BLaER1 (cell line): Measurements from ENCODE around the gene DHRS13.

ENCODE experiments used
- H3K27ac ChIP-seq: shearing (Covaris generic); formaldehyde crosslinking; 2 replicates; pipeline ENCODE4 v1.8.1; 2022
- H3K27me3 ChIP-seq: shearing (Covaris generic); formaldehyde crosslinking; 2 replicates; pipeline ENCODE4 v1.8.1; 2022
- H3K36me3 ChIP-seq: shearing (Covaris generic); formaldehyde crosslinking; 2 replicates; pipeline ENCODE4 v1.8.1; 2022
- H3K4me1 ChIP-seq: shearing (Covaris generic); formaldehyde crosslinking; 2 replicates; pipeline ENCODE4 v1.8.1; 2022
- H3K4me2 ChIP-seq: shearing (Covaris generic); formaldehyde crosslinking; 2 replicates; pipeline ENCODE4 v1.8.1; 2022
- H3K4me3 ChIP-seq: shearing (Covaris generic); formaldehyde crosslinking; 2 replicates; pipeline ENCODE4 v1.8.1; 2022
- H3K9ac ChIP-seq: shearing (Covaris generic); formaldehyde crosslinking; 2 replicates; pipeline ENCODE4 v1.8.1; 2022
- H3K9me3 ChIP-seq: shearing (Covaris generic); formaldehyde crosslinking; 2 replicates; pipeline ENCODE4 v1.8.1; 2022
- H4K20me1 ChIP-seq: shearing (Covaris generic); formaldehyde crosslinking; 2 replicates; pipeline ENCODE4 v1.8.1; 2022
- Cebpa-rat ChIP-seq: shearing (Covaris generic); IDR thresholded peaks from 2 replicates; pipeline ENCODE4 v1.8.1; 2022

The DHRS13 gene

DNA sequence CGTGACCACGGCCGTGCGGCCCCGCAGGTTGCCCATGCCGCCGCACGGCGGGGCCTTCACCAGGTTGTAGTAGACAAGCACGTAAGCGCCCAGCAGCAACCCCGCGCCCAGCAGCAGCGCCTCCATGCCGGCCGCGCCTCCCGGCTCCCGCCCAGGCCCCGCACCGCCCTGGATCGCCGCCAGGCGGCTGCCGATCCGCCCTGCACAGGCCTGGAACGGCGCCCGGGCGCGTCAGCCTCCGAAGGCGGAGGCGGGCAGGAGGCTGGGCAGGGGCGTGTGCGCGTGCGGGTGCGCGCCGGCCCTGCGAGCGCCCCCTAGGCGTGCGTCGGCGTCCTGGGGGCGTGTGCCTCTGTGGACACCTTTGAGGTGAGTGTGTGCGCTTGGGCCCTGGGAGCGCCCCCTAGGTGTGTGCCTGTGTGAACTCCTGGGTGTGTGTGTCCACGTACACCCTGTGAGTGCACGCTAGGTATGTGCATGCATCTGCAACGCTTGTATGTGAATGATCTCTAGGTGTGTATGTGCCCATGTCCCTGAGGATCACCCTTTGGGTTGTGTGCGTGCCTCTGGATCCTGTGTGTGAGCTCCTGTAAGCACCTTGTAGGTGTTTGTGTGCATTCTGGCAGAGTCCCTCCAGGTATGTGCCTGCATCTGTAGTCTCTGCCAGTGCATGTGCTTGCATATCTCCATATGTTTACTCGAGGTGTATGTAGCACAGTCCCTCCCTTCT is at the start of gene DHRS13:
Gene DHRS13 (minus strand): TSS at position 261 of the 727 bp plus-strand sequence. CDS start 135 bp downstream, at position 126.
- TF ChIP-seq Cebpa-rat: no peak
- Histone ChIP-seq H3K9ac (peak within 1 kb of the TSS; percentile 91), H3K27ac (peak within 1 kb of the TSS; percentile 88), H3K36me3 (peaks cover 51% of the 10 kb centered on the region), H3K27me3 (no peaks in the 10 kb centered on the region), H3K4me1 (peaks cover 39% of the 10 kb centered on the region), H3K9me3 (no peaks in the 10 kb centered on the region), H4K20me1 (peaks cover 18% of the 10 kb centered on the region), H3K4me2 (peak within 1 kb of the TSS; percentile 89), H3K4me3 (peak within 1 kb of the TSS; percentile 90)

DNA sequence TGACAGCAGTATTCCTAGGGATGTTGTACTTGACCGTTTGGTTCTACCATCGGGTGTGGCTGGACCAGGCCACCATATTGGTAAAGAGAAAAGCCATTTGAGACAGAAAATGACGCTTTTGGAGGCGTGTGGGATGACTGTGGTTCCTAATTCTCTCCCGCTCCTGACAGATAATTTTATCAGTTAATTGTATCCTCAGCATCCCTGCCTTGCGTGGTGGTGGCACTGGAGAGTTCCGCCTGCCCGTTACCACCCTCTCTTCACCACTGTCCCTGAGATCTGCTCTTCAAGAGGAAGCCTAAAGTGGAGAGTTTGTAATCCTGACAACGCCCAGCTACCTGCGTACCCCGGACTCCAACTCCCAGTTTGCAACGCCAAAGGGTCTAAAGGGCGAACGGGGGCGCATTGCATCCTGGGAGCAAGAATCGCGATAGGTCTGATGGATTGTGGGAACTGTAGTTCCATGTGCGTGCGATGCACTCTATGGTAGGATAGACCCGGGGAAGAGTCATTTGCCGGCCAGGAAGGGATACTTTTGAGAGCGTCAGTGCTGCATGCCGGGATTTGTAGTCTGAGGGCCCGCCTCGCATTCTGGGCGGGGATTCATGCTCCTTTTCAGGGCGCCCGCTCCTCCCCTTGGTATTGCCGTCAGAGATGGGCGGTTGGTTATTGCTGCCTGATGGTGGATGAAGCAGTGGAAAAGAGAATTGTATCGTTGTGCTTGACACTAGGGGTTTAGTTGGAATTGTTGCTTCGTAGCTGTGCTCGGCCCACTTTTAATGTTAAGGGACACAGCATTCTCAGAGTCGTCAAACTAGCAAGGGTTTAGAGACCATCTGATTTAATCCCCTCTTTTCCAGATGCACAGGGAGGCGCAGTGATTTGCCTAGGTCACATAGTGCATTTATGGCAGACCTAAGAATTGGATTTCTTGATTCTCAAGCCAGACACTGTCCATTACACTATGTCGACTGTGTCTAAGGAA is 49.4 kb upstream of the DHRS13 start:
- H3K4me3 ChIP-seq: peak overlapping the region; percentile 83
- H3K9ac ChIP-seq: peak overlapping the region; percentile 77
- peaks cover 20% of the 10 kb centered on the region for H4K20me1 ChIP-seq
- H3K9me3 ChIP-seq: no peaks in the 10 kb centered on the region
- no peaks in the 10 kb centered on the region for H3K36me3 ChIP-seq
- peaks cover 30% of the 10 kb centered on the region for H3K4me1 ChIP-seq
- H3K27ac ChIP-seq: peak overlapping the region; percentile 90
- TF ChIP-seq Cebpa-rat: no peak
- no peaks in the 10 kb centered on the region for H3K27me3 ChIP-seq
- H3K4me2 ChIP-seq: peak overlapping the region; percentile 86

- H3K27ac ChIP-seq: peak within 1 kb of the TSS; percentile 92
- H3K4me1 ChIP-seq: peaks cover 37% of the 10 kb centered on the region
- no peaks in the 10 kb centered on the region for H3K9me3 ChIP-seq
- peak within 1 kb of the TSS; percentile 94 for H3K4me2 ChIP-seq
- no peaks in the 10 kb centered on the region for H3K27me3 ChIP-seq
- peaks cover 5% of the 10 kb centered on the region for H3K36me3 ChIP-seq
- no peak for TF ChIP-seq Cebpa-rat
- H3K4me3 ChIP-seq: peak within 1 kb of the TSS; percentile 83
- peaks cover 28% of the 10 kb centered on the region for H4K20me1 ChIP-seq
- peak within 1 kb of the TSS; percentile 96 for H3K9ac ChIP-seq
Measured at GRCh38 chr17:28951428-28951990, 48.6 kb upstream of the DHRS13 start, which contains the start of gene PHF12. Gene PHF12 (minus strand): TSS chr17:28951518. CDS start chr17:28950960, 558 bp downstream.

- H3K36me3 ChIP-seq: peaks cover 11% of the 10 kb centered on the region
- H3K27me3 ChIP-seq: no peaks in the 10 kb centered on the region
- H3K9ac ChIP-seq: peak overlapping the region; percentile 96
- H3K9me3 ChIP-seq: no peaks in the 10 kb centered on the region
- peak overlapping the region; percentile 83 for H3K4me3 ChIP-seq
- H3K4me1 ChIP-seq: peaks cover 44% of the 10 kb centered on the region
- peak overlapping the region; percentile 92 for H3K27ac ChIP-seq
- H3K4me2 ChIP-seq: peak overlapping the region; percentile 94
- TF ChIP-seq Cebpa-rat: no peak
- peaks cover 34% of the 10 kb centered on the region for H4K20me1 ChIP-seq
Measured at GRCh38 chr17:28950752-28951427, 48.0 kb upstream of the DHRS13 start.

- H3K9ac ChIP-seq: peak overlapping the region; percentile 96
- no peaks in the 10 kb centered on the region for H3K9me3 ChIP-seq
- H3K27ac ChIP-seq: peak overlapping the region; percentile 92
- H3K4me2 ChIP-seq: peak overlapping the region; percentile 94
- H3K36me3 ChIP-seq: peaks cover 18% of the 10 kb centered on the region
- peaks cover 50% of the 10 kb centered on the region for H3K4me1 ChIP-seq
- TF ChIP-seq Cebpa-rat: no peak
- peak overlapping the region; percentile 83 for H3K4me3 ChIP-seq
- H4K20me1 ChIP-seq: peaks cover 41% of the 10 kb centered on the region
- H3K27me3 ChIP-seq: no peaks in the 10 kb centered on the region
Measured at GRCh38 chr17:28950017-28950751, 47.3 kb upstream of the DHRS13 start.

GRCh38 chr17:28949185-28950016 is 46.5 kb upstream of the DHRS13 start:
- peaks cover 57% of the 10 kb centered on the region for H3K4me1 ChIP-seq
- H3K36me3 ChIP-seq: peaks cover 26% of the 10 kb centered on the region
- no peaks in the 10 kb centered on the region for H3K9me3 ChIP-seq
- H3K4me2 ChIP-seq: peak overlapping the region; percentile 94
- TF ChIP-seq Cebpa-rat: no peak
- H3K9ac ChIP-seq: peak overlapping the region; percentile 96
- H3K27ac ChIP-seq: peak overlapping the region; percentile 92
- peak overlapping the region; percentile 83 for H3K4me3 ChIP-seq
- H3K27me3 ChIP-seq: no peaks in the 10 kb centered on the region
- H4K20me1 ChIP-seq: peaks cover 49% of the 10 kb centered on the region

- peak overlapping the region; percentile 94 for H3K4me2 ChIP-seq
- H3K9ac ChIP-seq: peak overlapping the region; percentile 96
- peaks cover 56% of the 10 kb centered on the region for H3K4me1 ChIP-seq
- peak overlapping the region; percentile 92 for H3K27ac ChIP-seq
- H3K9me3 ChIP-seq: no peaks in the 10 kb centered on the region
- peaks cover 55% of the 10 kb centered on the region for H4K20me1 ChIP-seq
- H3K27me3 ChIP-seq: no peaks in the 10 kb centered on the region
- H3K36me3 ChIP-seq: peaks cover 32% of the 10 kb centered on the region
- TF ChIP-seq Cebpa-rat: no peak
- H3K4me3 ChIP-seq: peak overlapping the region; percentile 83
Measured at GRCh38 chr17:28948873-28949184, 46.0 kb upstream of the DHRS13 start.

DNA sequence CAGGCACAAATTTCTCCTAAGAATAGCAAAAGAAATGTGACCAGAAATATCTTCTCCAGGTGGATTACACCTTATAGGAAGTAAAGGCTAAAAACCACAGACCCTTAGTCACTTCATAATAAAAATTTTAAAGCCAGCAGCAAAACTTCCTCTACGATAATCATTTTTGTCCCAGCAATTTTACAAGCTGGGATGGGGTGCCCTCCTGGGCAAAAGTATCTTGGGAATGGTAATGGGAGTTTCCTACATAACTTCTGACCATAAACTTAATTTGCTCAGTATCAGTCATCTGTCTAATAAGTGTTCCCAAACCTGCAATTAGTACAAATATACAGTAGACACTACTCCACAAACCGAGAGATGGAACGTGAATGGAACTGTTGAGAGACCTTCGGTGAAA is 45.5 kb upstream of the DHRS13 start:
- H3K4me3 ChIP-seq: peak overlapping the region; percentile 83
- peak overlapping the region; percentile 96 for H3K9ac ChIP-seq
- H3K4me1 ChIP-seq: peaks cover 54% of the 10 kb centered on the region
- no peak for TF ChIP-seq Cebpa-rat
- peaks cover 36% of the 10 kb centered on the region for H3K36me3 ChIP-seq
- peak overlapping the region; percentile 92 for H3K27ac ChIP-seq
- no peaks in the 10 kb centered on the region for H3K9me3 ChIP-seq
- H3K4me2 ChIP-seq: peak overlapping the region; percentile 94
- H4K20me1 ChIP-seq: peaks cover 60% of the 10 kb centered on the region
- no peaks in the 10 kb centered on the region for H3K27me3 ChIP-seq
